OCI-LY1 (cell line): Measurements from ENCODE around the gene ANAPC2.

ENCODE experiments used
- CTCF ChIP-seq: fragments of 200-600 bp; sonication (generic), shearing (Covaris generic); IDR thresholded peaks from 2 replicates; pipeline ENCODE4 v1.5.1; 2017; ENCODE audit warnings: mild to moderate bottlenecking, antibody characterized with exemption, low read length, moderate library complexity, mixed read lengths
- EZH2 ChIP-seq: fragments of 200-600 bp; sonication (generic), shearing (Covaris generic); IDR thresholded peaks from 2 replicates; pipeline ENCODE4 v1.8.0; 2017; ENCODE audit warnings: borderline replicate concordance, mixed run types, mild to moderate bottlenecking, antibody characterized with exemption, low read length, moderate library complexity, mixed read lengths

DNA sequence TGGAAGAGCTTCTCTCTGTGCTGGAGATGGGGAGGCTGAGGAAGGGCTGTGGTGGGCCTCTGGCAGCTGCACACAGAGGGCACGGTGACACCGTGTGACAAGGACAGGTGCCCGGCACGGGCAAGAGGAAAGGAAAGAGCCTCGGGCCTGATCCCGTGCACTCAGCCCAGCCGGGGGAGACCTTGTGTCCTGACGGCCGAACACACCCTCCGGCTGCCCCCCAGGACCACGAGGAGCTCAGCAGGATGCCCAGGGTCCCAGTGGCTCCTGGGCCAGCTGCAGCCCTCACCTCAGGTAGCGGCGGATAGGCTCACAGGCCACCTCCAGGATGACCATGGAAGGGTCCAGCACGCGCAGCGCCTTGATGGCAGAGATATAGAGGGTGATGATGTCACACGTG lies 5.5 kb downstream of the ANAPC2 start:
- TF ChIP-seq CTCF = no peak
- TF ChIP-seq EZH2 = no peak
